Measurements from ENCODE around the gene KIF5C. TPM values are rescaled to one million over a fixed set of nuclear protein-coding genes. Genes with fewer than 3 reads are reported as not detected.

KIF5C gene
- total RNA-seq, 1 experiment from 2014 or later = 1.5 TPM

DNA sequence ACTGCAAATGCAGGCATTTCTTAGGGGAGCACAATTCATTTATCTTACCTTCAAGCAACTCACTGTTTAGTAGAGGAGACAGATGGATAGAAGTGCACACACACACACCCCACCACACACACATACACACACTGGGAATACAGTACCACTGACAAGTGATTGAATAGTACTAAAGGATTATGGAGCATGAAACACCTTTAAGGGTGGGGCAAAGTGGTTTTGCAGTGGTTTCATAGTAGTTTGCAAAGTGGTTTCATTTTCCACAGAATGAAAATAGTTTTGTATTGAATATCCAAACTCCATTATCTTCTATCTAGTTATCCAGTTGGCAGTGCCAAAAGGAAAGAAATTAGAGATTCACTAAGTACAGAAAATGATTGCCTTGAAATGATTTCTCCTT, 18.9 kb downstream of the KIF5C start:
- H3K36me3 ChIP-seq (ENCODE audit: control insufficient read depth, insufficient read depth, low read length) = no peaks in the 10 kb centered on the region
- no peaks in the 10 kb centered on the region for H3K36me3 Mint-ChIP-seq (ENCODE audit: insufficient read depth, unreplicated experiment)
- intact Hi-C loops (cut with micrococcal nuclease; ENCODE audit: unreplicated experiment) = no loop called here
- H3K4me1 ChIP-seq = no peaks in the 10 kb centered on the region
- peaks cover 20% of the 10 kb centered on the region for H3K9me3 Mint-ChIP-seq (ENCODE audit: unreplicated experiment)
- ChIA-PET CTCF (no interaction called here), POLR2A (interaction anchor here (0.6 kb wide), 1 partner anchor 38 kb away, joined by 3 read pairs; no protein-coding TSS in a partner anchor)
- DNase-seq = no peak
- H3K4me3 ChIP-seq (ENCODE audit: low read depth, low read length) = no peak overlapping the region
- no peaks in the 10 kb centered on the region for H3K27me3 ChIP-seq (replicated peaks; ENCODE audit: control insufficient read depth, insufficient read depth, low read length)
- peaks cover 8% of the 10 kb centered on the region for H3K9me3 ChIP-seq
- no peak overlapping the region for H3K4me3 Mint-ChIP-seq (ENCODE audit: unreplicated experiment)
- no TSS peak for BruUV-seq (replicated peaks)
- H3K27ac Mint-ChIP-seq (ENCODE audit: unreplicated experiment) = no peak overlapping the region
- H3K4me1 Mint-ChIP-seq (ENCODE audit: low read depth, unreplicated experiment) = no peaks in the 10 kb centered on the region
- peaks cover 9% of the 10 kb centered on the region for H3K27me3 Mint-ChIP-seq (ENCODE audit: insufficient read depth, unreplicated experiment)
- TF ChIP-seq, protein P1, sequence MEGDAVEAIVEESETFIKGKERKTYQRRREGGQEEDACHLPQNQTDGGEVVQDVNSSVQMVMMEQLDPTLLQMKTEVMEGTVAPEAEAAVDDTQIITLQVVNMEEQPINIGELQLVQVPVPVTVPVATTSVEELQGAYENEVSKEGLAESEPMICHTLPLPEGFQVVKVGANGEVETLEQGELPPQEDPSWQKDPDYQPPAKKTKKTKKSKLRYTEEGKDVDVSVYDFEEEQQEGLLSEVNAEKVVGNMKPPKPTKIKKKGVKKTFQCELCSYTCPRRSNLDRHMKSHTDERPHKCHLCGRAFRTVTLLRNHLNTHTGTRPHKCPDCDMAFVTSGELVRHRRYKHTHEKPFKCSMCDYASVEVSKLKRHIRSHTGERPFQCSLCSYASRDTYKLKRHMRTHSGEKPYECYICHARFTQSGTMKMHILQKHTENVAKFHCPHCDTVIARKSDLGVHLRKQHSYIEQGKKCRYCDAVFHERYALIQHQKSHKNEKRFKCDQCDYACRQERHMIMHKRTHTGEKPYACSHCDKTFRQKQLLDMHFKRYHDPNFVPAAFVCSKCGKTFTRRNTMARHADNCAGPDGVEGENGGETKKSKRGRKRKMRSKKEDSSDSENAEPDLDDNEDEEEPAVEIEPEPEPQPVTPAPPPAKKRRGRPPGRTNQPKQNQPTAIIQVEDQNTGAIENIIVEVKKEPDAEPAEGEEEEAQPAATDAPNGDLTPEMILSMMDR (IDR thresholded peaks at IDR 0.05; ENCODE audit: insufficient read depth in 1 of 2, low read depth in 1 of 2, low read length in 1 of 2, severe bottlenecking in 1 of 2, unreplicated experiment in 1 of 2) = no peak

DNA sequence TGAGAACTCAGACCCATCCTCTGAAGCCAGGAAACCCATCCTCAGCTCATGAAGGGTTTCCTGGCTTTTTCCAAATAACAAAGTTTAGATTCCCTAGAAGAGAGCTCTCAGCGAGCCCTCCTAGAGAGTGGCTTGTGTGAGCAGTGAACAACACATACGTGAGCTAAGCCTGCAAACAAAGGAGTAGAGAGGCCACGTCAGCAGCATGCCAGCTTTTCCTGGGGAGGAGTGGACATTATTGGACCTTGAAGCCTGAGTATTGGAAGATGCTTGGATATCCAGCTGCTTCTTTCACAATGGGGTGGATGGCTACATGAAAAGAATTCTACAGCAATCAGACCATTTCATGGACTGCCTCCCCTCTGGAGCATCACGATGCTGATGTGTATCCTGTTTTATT, 21.1 kb downstream of the KIF5C start:
- BruUV-seq (replicated peaks) = no TSS peak
- no peak overlapping the region for H3K4me3 Mint-ChIP-seq (ENCODE audit: unreplicated experiment)
- Histone ChIP-seq H3K27me3 (replicated peaks; ENCODE audit: control insufficient read depth, insufficient read depth, low read length) (no peaks in the 10 kb centered on the region), H3K4me1 (no peaks in the 10 kb centered on the region), H3K4me3 (ENCODE audit: low read depth, low read length) (no peak overlapping the region), H3K36me3 (ENCODE audit: control insufficient read depth, insufficient read depth, low read length) (no peaks in the 10 kb centered on the region), H3K9me3 (peaks cover 8% of the 10 kb centered on the region)
- TF ChIP-seq, protein P1 (IDR thresholded peaks at IDR 0.05; ENCODE audit: insufficient read depth in 1 of 2, low read depth in 1 of 2, low read length in 1 of 2, severe bottlenecking in 1 of 2, unreplicated experiment in 1 of 2) = no peak
- H3K9me3 Mint-ChIP-seq (ENCODE audit: unreplicated experiment) = peaks cover 20% of the 10 kb centered on the region
- intact Hi-C loops (cut with micrococcal nuclease; ENCODE audit: unreplicated experiment) = no loop called here
- ChIA-PET POLR2A (no interaction called here), CTCF (no interaction called here)
- no peaks in the 10 kb centered on the region for H3K4me1 Mint-ChIP-seq (ENCODE audit: low read depth, unreplicated experiment)
- H3K27me3 Mint-ChIP-seq (ENCODE audit: insufficient read depth, unreplicated experiment) = peaks cover 13% of the 10 kb centered on the region
- DNase-seq = no peak
- no peaks in the 10 kb centered on the region for H3K36me3 Mint-ChIP-seq (ENCODE audit: insufficient read depth, unreplicated experiment)
- no peak overlapping the region for H3K27ac Mint-ChIP-seq (ENCODE audit: unreplicated experiment)

DNA sequence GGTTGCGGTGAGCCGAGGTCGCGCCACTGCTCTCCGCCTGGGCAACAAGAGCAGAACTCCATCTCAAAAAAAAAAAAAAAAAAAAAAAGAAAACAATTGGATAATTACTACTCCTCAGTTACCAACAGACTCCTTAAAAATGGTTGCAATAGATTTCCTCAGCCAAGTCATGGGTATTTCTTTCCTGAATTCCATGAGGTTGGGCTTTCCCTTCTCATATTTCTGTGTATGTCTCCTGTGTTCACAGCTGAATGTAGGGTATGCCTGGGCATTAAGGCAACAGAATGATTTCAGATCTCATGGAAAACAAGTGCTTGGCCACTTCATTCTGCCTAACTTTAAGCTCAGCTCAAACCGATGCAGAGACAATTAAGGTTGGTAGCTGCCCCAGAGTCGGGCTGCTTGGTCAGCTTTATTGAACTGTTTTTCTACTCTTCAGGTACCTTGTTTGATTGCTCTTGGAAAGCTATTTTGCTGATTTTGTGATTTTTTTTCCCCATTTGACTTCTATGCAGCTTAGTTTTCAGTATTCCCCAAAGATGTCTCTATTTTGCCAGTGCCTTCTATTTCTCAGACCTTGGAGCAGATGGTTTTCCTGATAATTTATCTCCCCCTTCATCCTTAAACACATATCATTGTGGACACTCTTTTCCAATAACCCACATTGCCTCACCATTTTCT, 24.8 kb downstream of the KIF5C start:
- ChIA-PET CTCF (no interaction called here), POLR2A (no interaction called here)
- no peak overlapping the region for H3K4me3 Mint-ChIP-seq (ENCODE audit: unreplicated experiment)
- BruUV-seq (replicated peaks) = no TSS peak
- peaks cover 12% of the 10 kb centered on the region for H3K27me3 Mint-ChIP-seq (ENCODE audit: insufficient read depth, unreplicated experiment)
- Histone ChIP-seq H3K9me3 (no peaks in the 10 kb centered on the region), H3K27me3 (replicated peaks; ENCODE audit: control insufficient read depth, insufficient read depth, low read length) (no peaks in the 10 kb centered on the region; the same call in 1 of the 2 replicates), H3K4me1 (no peaks in the 10 kb centered on the region), H3K4me3 (ENCODE audit: low read depth, low read length) (no peak overlapping the region), H3K36me3 (ENCODE audit: control insufficient read depth, insufficient read depth, low read length) (no peaks in the 10 kb centered on the region)
- TF ChIP-seq, protein P1 (IDR thresholded peaks at IDR 0.05; ENCODE audit: insufficient read depth in 1 of 2, low read depth in 1 of 2, low read length in 1 of 2, severe bottlenecking in 1 of 2, unreplicated experiment in 1 of 2) = no peak
- DNase-seq = no peak
- no peak overlapping the region for H3K27ac Mint-ChIP-seq (ENCODE audit: unreplicated experiment)
- H3K36me3 Mint-ChIP-seq (ENCODE audit: insufficient read depth, unreplicated experiment) = no peaks in the 10 kb centered on the region
- H3K9me3 Mint-ChIP-seq (ENCODE audit: unreplicated experiment) = no peaks in the 10 kb centered on the region
- intact Hi-C loops (cut with micrococcal nuclease; ENCODE audit: unreplicated experiment) = no loop called here
- H3K4me1 Mint-ChIP-seq (ENCODE audit: low read depth, unreplicated experiment) = no peaks in the 10 kb centered on the region

Measured in Caco-2 (cell line).